Glutamatergic neuron (in vitro differentiated cells): ENCODE results near the gene YIPF3. TPM values are rescaled to one million over a fixed set of nuclear protein-coding genes. Genes with fewer than 3 reads are reported as not detected.

Source experiments
- DNase-seq: peaks from one replicate; pipeline ENCODE4 v3.0.0; 2022
- H3K27ac Mint-ChIP-seq: one replicate; pipeline ENCODE4 v1.8.0; 2020; ENCODE audit warnings: mild to moderate bottlenecking, mixed read lengths, inconsistent platforms; ENCODE audit not compliant: unreplicated experiment
- H3K27me3 Mint-ChIP-seq: one replicate; pipeline ENCODE4 v1.8.0; 2020; ENCODE audit warnings: mild to moderate bottlenecking, moderate library complexity, mixed read lengths, inconsistent platforms; ENCODE audit not compliant: unreplicated experiment
- H3K36me3 Mint-ChIP-seq: one replicate; pipeline ENCODE4 v1.8.0; 2020; ENCODE audit warnings: mild to moderate bottlenecking, mixed read lengths, inconsistent platforms; ENCODE audit not compliant: unreplicated experiment
- H3K4me1 Mint-ChIP-seq: one replicate; pipeline ENCODE4 v1.8.0; 2020; ENCODE audit warnings: mild to moderate bottlenecking, low read depth, mixed read lengths, inconsistent platforms; ENCODE audit not compliant: unreplicated experiment
- H3K4me3 Mint-ChIP-seq: one replicate; pipeline ENCODE4 v1.8.0; 2020; ENCODE audit warnings: mild to moderate bottlenecking, mixed read lengths, inconsistent platforms; ENCODE audit not compliant: unreplicated experiment
- H3K9me3 Mint-ChIP-seq: one replicate; pipeline ENCODE4 v1.8.0; 2020; ENCODE audit warnings: mild to moderate bottlenecking, moderate library complexity, mixed read lengths, inconsistent platforms; ENCODE audit not compliant: unreplicated experiment
- total RNA-seq: library from RNA; stranded (reverse); fragmentation: NEBNext Ultra II Directional; extraction: Animal tissue kit (Norgen Biotek cat#: 25700); gene quantifications from one replicate; pipeline ENCODE4 v1.2.1, GENCODE V29; 2021; ENCODE audit not compliant: unreplicated experiment
- TF ChIP-seq, protein P1 (sequence below): fragments of 200-600 bp; sonication (generic); IDR thresholded peaks from one replicate; pipeline ENCODE4 v1.5.0; 2021; ENCODE audit not compliant: partially characterized antibody, unreplicated experiment

The YIPF3 gene
- total RNA-seq, 1 donor from 2014 or later = 198 TPM

GRCh38 chr6:43509984-43510826 is 6.5 kb downstream of the YIPF3 start, which contains the start of gene LRRC73:
Gene LRRC73, minus strand, starts transcription at chr6:43510346. Its CDS starts 561 bp downstream, at chr6:43509785.
- Mint-ChIP-seq H3K27me3 (peaks cover 20% of the 10 kb centered on the region), H3K27ac (peak within 1 kb of the TSS; percentile 50)

DNA sequence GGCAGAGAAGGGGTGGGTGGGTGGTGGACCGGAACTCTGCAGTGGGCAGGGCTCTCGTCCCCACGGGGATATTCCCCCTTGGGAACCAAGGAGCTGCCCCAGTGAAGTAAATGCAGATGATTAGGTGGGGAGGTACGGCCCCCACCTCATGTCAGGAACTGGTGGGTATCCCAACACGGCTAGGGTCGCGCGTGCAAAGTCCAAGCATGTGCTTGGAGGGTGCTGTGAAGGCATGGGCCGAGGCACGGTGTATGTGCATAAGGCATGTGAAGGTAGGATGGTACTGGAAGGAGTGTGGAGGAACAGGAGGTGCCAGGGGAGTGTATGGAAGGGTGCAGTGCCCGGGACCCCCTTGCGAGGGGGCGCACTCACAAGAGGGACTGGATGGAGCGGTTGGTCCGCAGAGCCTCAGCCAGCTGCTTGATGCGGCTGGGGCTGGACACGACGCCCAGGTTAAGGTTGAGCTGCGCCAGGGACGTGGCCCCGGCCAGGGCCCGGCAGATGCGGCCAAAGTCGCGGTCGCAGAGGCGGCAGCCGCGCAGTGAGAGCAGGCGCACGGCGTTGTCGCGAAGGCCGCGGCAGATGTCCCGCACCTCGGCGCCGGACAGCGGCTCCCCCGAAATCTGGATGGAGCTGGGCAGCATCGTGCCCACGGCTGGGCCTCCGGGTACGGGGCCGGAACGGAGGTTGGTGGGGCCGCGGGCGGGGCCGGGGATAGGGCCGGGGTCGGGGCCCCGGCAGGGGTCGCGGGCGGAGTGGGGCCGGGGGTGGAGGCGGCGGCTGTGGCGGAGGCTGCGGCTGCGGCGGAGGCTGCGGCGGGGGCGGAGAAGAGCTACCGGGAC is 7.4 kb downstream of the YIPF3 start:
- Mint-ChIP-seq H3K4me3 (peak overlapping the region; percentile 91), H3K27ac (peak overlapping the region; percentile 50), H3K4me1 (peaks cover 11% of the 10 kb centered on the region), H3K36me3 (peaks cover 4% of the 10 kb centered on the region), H3K27me3 (peaks cover 20% of the 10 kb centered on the region), H3K9me3 (peaks cover 6% of the 10 kb centered on the region)
- TF ChIP-seq, protein P1, sequence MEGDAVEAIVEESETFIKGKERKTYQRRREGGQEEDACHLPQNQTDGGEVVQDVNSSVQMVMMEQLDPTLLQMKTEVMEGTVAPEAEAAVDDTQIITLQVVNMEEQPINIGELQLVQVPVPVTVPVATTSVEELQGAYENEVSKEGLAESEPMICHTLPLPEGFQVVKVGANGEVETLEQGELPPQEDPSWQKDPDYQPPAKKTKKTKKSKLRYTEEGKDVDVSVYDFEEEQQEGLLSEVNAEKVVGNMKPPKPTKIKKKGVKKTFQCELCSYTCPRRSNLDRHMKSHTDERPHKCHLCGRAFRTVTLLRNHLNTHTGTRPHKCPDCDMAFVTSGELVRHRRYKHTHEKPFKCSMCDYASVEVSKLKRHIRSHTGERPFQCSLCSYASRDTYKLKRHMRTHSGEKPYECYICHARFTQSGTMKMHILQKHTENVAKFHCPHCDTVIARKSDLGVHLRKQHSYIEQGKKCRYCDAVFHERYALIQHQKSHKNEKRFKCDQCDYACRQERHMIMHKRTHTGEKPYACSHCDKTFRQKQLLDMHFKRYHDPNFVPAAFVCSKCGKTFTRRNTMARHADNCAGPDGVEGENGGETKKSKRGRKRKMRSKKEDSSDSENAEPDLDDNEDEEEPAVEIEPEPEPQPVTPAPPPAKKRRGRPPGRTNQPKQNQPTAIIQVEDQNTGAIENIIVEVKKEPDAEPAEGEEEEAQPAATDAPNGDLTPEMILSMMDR = no peak
- peak; percentile 61 for DNase-seq

More at GRCh38 chr6:43509984-43510826, 6.5 kb downstream of the YIPF3 start, which contains the start of gene LRRC73:
- Mint-ChIP-seq H3K4me1 (peaks cover 17% of the 10 kb centered on the region), H3K36me3 (peaks cover 6% of the 10 kb centered on the region), H3K4me3 (peak within 1 kb of the TSS; percentile 91), H3K9me3 (peaks cover 8% of the 10 kb centered on the region)
- TF ChIP-seq, protein P1 = no peak
- DNase-seq = peak; percentile 95

DNA sequence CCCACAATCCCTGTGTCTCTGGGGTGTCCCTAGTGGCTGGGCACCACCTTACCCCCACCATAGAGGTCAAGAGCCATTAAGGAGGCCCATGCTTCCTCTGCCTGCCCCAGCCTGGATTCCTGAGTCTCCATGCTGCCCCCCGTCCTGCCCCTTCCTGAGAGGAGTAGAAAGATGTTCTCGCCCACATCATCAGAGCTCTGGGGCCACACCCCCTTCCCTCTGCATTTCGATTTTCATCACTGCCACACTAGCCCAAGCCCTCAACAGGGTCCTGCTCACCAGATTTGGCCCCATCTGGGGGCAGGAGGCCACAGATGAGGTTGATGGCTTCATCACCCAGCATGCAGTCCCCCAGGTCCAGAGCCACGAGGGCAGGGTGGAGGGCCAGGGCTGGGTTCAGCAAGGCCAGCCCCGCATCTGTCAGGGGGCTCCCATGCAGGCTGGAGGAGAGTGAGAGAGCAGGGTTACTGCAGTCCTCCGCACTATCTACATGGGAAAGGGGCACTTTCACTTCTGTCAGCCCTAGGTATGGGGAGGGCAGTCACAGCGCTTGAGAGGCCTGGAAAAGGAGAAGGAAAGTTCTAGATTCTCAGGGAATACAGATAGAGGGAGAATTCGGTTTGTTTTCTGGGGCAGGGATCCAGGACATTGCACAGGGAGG is 8.1 kb downstream of the YIPF3 start:
- H3K36me3 Mint-ChIP-seq = peaks cover 4% of the 10 kb centered on the region
- H3K27me3 Mint-ChIP-seq = peaks cover 20% of the 10 kb centered on the region
- TF ChIP-seq, protein P1 = no peak
- peak overlapping the region; percentile 91 for H3K4me3 Mint-ChIP-seq
- H3K27ac Mint-ChIP-seq = peak overlapping the region; percentile 63
- peaks cover 9% of the 10 kb centered on the region for H3K4me1 Mint-ChIP-seq
- H3K9me3 Mint-ChIP-seq = peaks cover 6% of the 10 kb centered on the region
- DNase-seq = no peak

GRCh38 chr6:43506667-43507471 is 9.9 kb downstream of the YIPF3 start:
- Mint-ChIP-seq H3K36me3 (peaks cover 4% of the 10 kb centered on the region), H3K4me3 (no peak overlapping the region)

More at GRCh38 chr6:43506667-43507471, 9.9 kb downstream of the YIPF3 start:
- TF ChIP-seq, protein P1 = peak; percentile 97
- peaks cover 8% of the 10 kb centered on the region for H3K9me3 Mint-ChIP-seq
- H3K27ac Mint-ChIP-seq = no peak overlapping the region
- peaks cover 9% of the 10 kb centered on the region for H3K4me1 Mint-ChIP-seq
- H3K27me3 Mint-ChIP-seq = peaks cover 20% of the 10 kb centered on the region
- peak; percentile 83 for DNase-seq
